ENCODE data around the gene WNT9B. TPM values are rescaled to one million over a fixed set of nuclear protein-coding genes. Genes with fewer than 3 reads are reported as not detected.

The WNT9B gene
- total RNA-seq, 3 donors from 2014 or later (not counting 1 experiment from before 2014, with no cell fraction given): not detected

Other genes starting within 250 kb of the WNT9B start
- gene WNT3, start 32.9 kb upstream of the WNT9B start, total RNA-seq: 1 to 10 TPM in 1 of 3 donors, under 1 TPM in 2; 0.07 to 1.4 (median 0.30) TPM
- gene GOSR2, start 71.6 kb downstream of the WNT9B start, total RNA-seq: 10 to 100 TPM; 55.7 to 66.7 (median 59.1) TPM
- not detected for gene RPRML, start 127.7 kb downstream of the WNT9B start, total RNA-seq

Measured in natural killer cell (primary cell).